Measurements from ENCODE around the gene CITED4. TPM values are rescaled to one million over a fixed set of nuclear protein-coding genes. Genes with fewer than 3 reads are reported as not detected.

The CITED4 gene
- total and polyA plus RNA-seq, 2 donors (not counting 3 experiments of a cell fraction or from before 2014, with no cell fraction given) = 3.8 to 11.3 TPM

- Histone ChIP-seq H2AFZ (ENCODE audit: low read depth, low read length) (no peak overlapping the region), H3K4me2 (ENCODE audit: insufficient read depth, low read length) (no peak overlapping the region), H3K4me3 (replicated peaks in 1 of 3; ENCODE audit: insufficient read depth in 1 of 3, low read depth in 1 of 3, low read length in 3 of 3) (no peak overlapping the region), H3K9me1 (replicated peaks; ENCODE audit: control insufficient read depth, extremely low read depth, insufficient read depth, low read length) (no peaks in the 10 kb centered on the region), H3K27ac (ENCODE audit: insufficient read depth, low read depth, low read length) (peak overlapping the region; percentile 32), H3K9me3 (replicated peaks; ENCODE audit: control insufficient read depth, insufficient read depth, low read length) (peaks cover 4% of the 10 kb centered on the region), H3K4me1 (ENCODE audit: control insufficient read depth, extremely low read depth, insufficient read depth, low read length) (peaks cover 12% of the 10 kb centered on the region), H3K36me3 (ENCODE audit: control insufficient read depth in 2 of 2, extremely low read depth in 1 of 2, insufficient read depth in 2 of 2, low read length in 2 of 2) (no peaks in the 10 kb centered on the region), H3K79me2 (ENCODE audit: control insufficient read depth, insufficient read depth, low read length) (no peaks in the 10 kb centered on the region), H3K27me3 (ENCODE audit: control insufficient read depth in 2 of 2, insufficient read depth in 2 of 2, low read length in 2 of 2) (no peaks in the 10 kb centered on the region), H3K9ac (replicated peaks; ENCODE audit: extremely low read depth, insufficient read depth, low read length) (no peak overlapping the region), H4K20me1 (replicated peaks; ENCODE audit: control insufficient read depth, extremely low read depth, insufficient read depth, low read length) (no peaks in the 10 kb centered on the region)
- BruUV-seq (replicated peaks) = no TSS peak
- TF ChIP-seq, protein P1, sequence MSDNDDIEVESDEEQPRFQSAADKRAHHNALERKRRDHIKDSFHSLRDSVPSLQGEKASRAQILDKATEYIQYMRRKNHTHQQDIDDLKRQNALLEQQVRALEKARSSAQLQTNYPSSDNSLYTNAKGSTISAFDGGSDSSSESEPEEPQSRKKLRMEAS (IDR thresholded peaks at IDR 0.05; ENCODE audit: insufficient read depth, insufficient read length) = no peak
- TF ChIP-seq JUN (IDR thresholded peaks at IDR 0.05; ENCODE audit: borderline replicate concordance, insufficient read depth, insufficient read length, low read depth) = peak; percentile 57
- TF ChIP-seq GATA2 (IDR thresholded peaks at IDR 0.05; ENCODE audit: insufficient read depth, insufficient read length, low read depth, low read length) = peak; percentile 80
- TF ChIP-seq FOS (IDR thresholded peaks at IDR 0.05; ENCODE audit: borderline replicate concordance, insufficient read depth, low read length) = peak; percentile 42
- no peak for TF ChIP-seq POLR2A (IDR thresholded peaks at IDR 0.05; ENCODE audit: low read depth, low read length)
- TF ChIP-seq MYC (IDR thresholded peaks at IDR 0.05; ENCODE audit: low read depth, low read length) = no peak
- no peak for TF ChIP-seq POLR2AphosphoS5 (IDR thresholded peaks at IDR 0.05; ENCODE audit: insufficient read depth, low read depth, low read length)
- dilution Hi-C loops (cut with MboI; ENCODE audit: extremely low pct_ligation_motif_present, low sequenced_read_pairs) = no loop called here
- FAIRE-seq (peak; percentile 81), DNase-seq (ENCODE audit: low read depth, low spot score) (peak; percentile 75)
- intact Hi-C loops (cut with micrococcal nuclease) = no loop called here
- ChIA-PET POLR2A (interaction anchor here (0.6 kb wide), 1 partner anchor 108 kb away, joined by 4 read pairs; no protein-coding TSS in a partner anchor), CTCF (interaction anchor here (1.0 to 23.4 kb wide), 3 partner anchors 18 to 80 kb away, joined by 3 to 898 read pairs (median 3); no protein-coding TSS in a partner anchor)
Measured at GRCh38 chr1:40868051-40868723, 6.0 kb upstream of the CITED4 start.
